Caco-2 (cell line): ENCODE measurements around the gene IL33. TPM values are rescaled to one million over a fixed set of nuclear protein-coding genes. Genes with fewer than 3 reads are reported as not detected.

Experiments
- BruUV-seq: library from RNA; stranded (reverse); fragments of 400-500 nt; replicated peaks from 2 replicates; lab custom pipeline; 2021; lab: Mats Ljungman, UMichigan
- CTCF ChIA-PET: fragments of 300-600 bp; sonication (Branson Sonifier 250); formaldehyde crosslinking; loops from one replicate; lab custom pipeline; 2022; ENCODE audit warnings: antibody characterized with exemption; lab: Charles Lee
- POLR2A ChIA-PET: fragments of 300-600 bp; sonication (Branson Sonifier 250); formaldehyde crosslinking; loops from one replicate; lab custom pipeline; 2022; ENCODE audit warnings: antibody characterized with exemption; lab: Charles Lee
- DNase-seq, 2 experiments: peaks; one replicate each; pipeline versions ENCODE4 v3.0.0 to v3.0.0-alpha.2; 2020 to 2022
- H3K27me3 ChIP-seq: replicated peaks from 2 replicates; pipeline ENCODE4 v1.6.0; 2011; ENCODE audit warnings: low read length; ENCODE audit not compliant: control insufficient read depth, insufficient read depth
- H3K36me3 ChIP-seq: 2 replicates; pipeline ENCODE4 v1.5.1; 2011; ENCODE audit warnings: low read length; ENCODE audit not compliant: control insufficient read depth, insufficient read depth
- H3K4me1 ChIP-seq: fragments of 250-450 bp; sonication (Bioruptor Pico); 2 replicates; pipeline ENCODE4 v1.5.1; 2020; ENCODE audit warnings: mild to moderate bottlenecking
- H3K4me3 ChIP-seq: 2 replicates; pipeline ENCODE4 v1.5.1; 2011; ENCODE audit warnings: low read depth, mild to moderate bottlenecking, control low read depth, low read length
- H3K9me3 ChIP-seq: fragments of 250-450 bp; sonication (Bioruptor Pico); 2 replicates; pipeline ENCODE4 v1.5.1; 2020; ENCODE audit warnings: mild to moderate bottlenecking, moderate library complexity
- H3K27ac Mint-ChIP-seq: one replicate; pipeline ENCODE4 v1.8.0; 2022; ENCODE audit warnings: mixed read lengths; ENCODE audit not compliant: unreplicated experiment
- H3K27me3 Mint-ChIP-seq: one replicate; pipeline ENCODE4 v1.8.0; 2022; ENCODE audit warnings: mixed read lengths; ENCODE audit not compliant: insufficient read depth, unreplicated experiment
- H3K36me3 Mint-ChIP-seq: one replicate; pipeline ENCODE4 v1.8.0; 2022; ENCODE audit warnings: mild to moderate bottlenecking, mixed read lengths; ENCODE audit not compliant: insufficient read depth, unreplicated experiment
- H3K4me1 Mint-ChIP-seq: one replicate; pipeline ENCODE4 v1.8.0; 2022; ENCODE audit warnings: low read depth, mixed read lengths; ENCODE audit not compliant: unreplicated experiment
- H3K4me3 Mint-ChIP-seq: one replicate; pipeline ENCODE4 v1.8.0; 2022; ENCODE audit warnings: mild to moderate bottlenecking, moderate library complexity, mixed read lengths; ENCODE audit not compliant: unreplicated experiment
- H3K9me3 Mint-ChIP-seq: one replicate; pipeline ENCODE4 v1.8.0; 2022; ENCODE audit warnings: mixed read lengths; ENCODE audit not compliant: unreplicated experiment
- CTCF ChIP-seq, 2 experiments: fragments of 200-600 bp in 1 of 2; IDR thresholded peaks; 1 replicate in 1 of 2; 2 replicates in 1 of 2; pipeline versions ENCODE4 v1.5.1 to v1.8.0; 2011 to 2022; ENCODE audit warnings: antibody characterized with exemption in 1 of 2, control low read depth in 1 of 2, inconsistent platforms in 1 of 2, low read depth in 1 of 2, low read length in 1 of 2, mild to moderate bottlenecking in 1 of 2, moderate library complexity in 1 of 2; ENCODE audit not compliant: insufficient read depth in 1 of 2, severe bottlenecking in 1 of 2, unreplicated experiment in 1 of 2
- intact Hi-C: fragments of 100-400 bp; cut with micrococcal nuclease; formaldehyde crosslinking; loops from one replicate; pipeline ENCODE4 v1.10.0; 2022; ENCODE audit not compliant: unreplicated experiment
- total RNA-seq: library from RNA; stranded (reverse); gene quantifications from 2 replicates; pipeline ENCODE4 v1.2.3, GENCODE V29; 2022

IL33 gene
- total RNA-seq, 1 experiment from 2014 or later, result not detected

GRCh38 chr9:6247266-6247665 lies 31.7 kb downstream of the IL33 start:
- H3K27me3 Mint-ChIP-seq, result no peaks in the 10 kb centered on the region
- ChIA-PET CTCF (no interaction called here), POLR2A (no interaction called here)
- Histone ChIP-seq H3K4me1 (no peaks in the 10 kb centered on the region), H3K36me3 (no peaks in the 10 kb centered on the region), H3K4me3 (no peak overlapping the region), H3K27me3 (no peaks in the 10 kb centered on the region), H3K9me3 (no peaks in the 10 kb centered on the region)
- peaks cover 9% of the 10 kb centered on the region for H3K9me3 Mint-ChIP-seq
- no peak for DNase-seq
- no peak overlapping the region for H3K27ac Mint-ChIP-seq
- intact Hi-C loops, result no loop called here
- no peak overlapping the region for H3K4me3 Mint-ChIP-seq
- no peaks in the 10 kb centered on the region for H3K4me1 Mint-ChIP-seq
- TF ChIP-seq CTCF (IDR thresholded peaks at IDR 0.05; ENCODE audit: insufficient read depth in 1 of 2, low read depth in 1 of 2, low read length in 1 of 2, severe bottlenecking in 1 of 2, unreplicated experiment in 1 of 2), result no peak
- no peaks in the 10 kb centered on the region for H3K36me3 Mint-ChIP-seq
- no TSS peak for BruUV-seq

GRCh38 chr9:6268826-6269397 lies 53.3 kb downstream of the IL33 start:
- no peak for TF ChIP-seq CTCF (IDR thresholded peaks at IDR 0.05; ENCODE audit: insufficient read depth in 1 of 2, low read depth in 1 of 2, low read length in 1 of 2, severe bottlenecking in 1 of 2, unreplicated experiment in 1 of 2)
- Mint-ChIP-seq H3K4me3 (no peak overlapping the region), H3K36me3 (no peaks in the 10 kb centered on the region), H3K27ac (no peak overlapping the region), H3K4me1 (peaks cover 4% of the 10 kb centered on the region), H3K9me3 (no peaks in the 10 kb centered on the region), H3K27me3 (no peaks in the 10 kb centered on the region)
- ChIA-PET POLR2A (no interaction called here), CTCF (interaction anchor here (1.0 kb wide), 1 partner anchor 37 kb away, joined by 3 read pairs; no protein-coding TSS in a partner anchor)
- H3K4me1 ChIP-seq, result peaks cover 5% of the 10 kb centered on the region
- no peaks in the 10 kb centered on the region for H3K36me3 ChIP-seq
- DNase-seq, result no peak
- no peaks in the 10 kb centered on the region for H3K27me3 ChIP-seq
- intact Hi-C loops, result no loop called here
- 0 out of 2 replicates have a peak, but pooled peaks cover 4% of the 10 kb centered on the region for H3K9me3 ChIP-seq
- BruUV-seq, result no TSS peak
- H3K4me3 ChIP-seq, result no peak overlapping the region

- POLR2A ChIA-PET, result no interaction called here
- Mint-ChIP-seq H3K9me3 (no peaks in the 10 kb centered on the region), H3K36me3 (no peaks in the 10 kb centered on the region), H3K4me3 (no peak overlapping the region), H3K27ac (no peak overlapping the region), H3K4me1 (peaks cover 4% of the 10 kb centered on the region), H3K27me3 (no peaks in the 10 kb centered on the region)
- Histone ChIP-seq H3K4me3 (no peak overlapping the region), H3K9me3 (0 out of 2 replicates have a peak, but pooled peaks cover 3% of the 10 kb centered on the region), H3K27me3 (no peaks in the 10 kb centered on the region), H3K4me1 (peaks cover 5% of the 10 kb centered on the region), H3K36me3 (no peaks in the 10 kb centered on the region)
- BruUV-seq, result no TSS peak
- intact Hi-C loops, result no loop called here
- CTCF ChIA-PET, result no interaction called here
- DNase-seq, result no peak
- no peak for TF ChIP-seq CTCF (IDR thresholded peaks at IDR 0.05; ENCODE audit: insufficient read depth in 1 of 2, low read depth in 1 of 2, low read length in 1 of 2, severe bottlenecking in 1 of 2, unreplicated experiment in 1 of 2)
Observed at GRCh38 chr9:6270896-6271295, 55.3 kb downstream of the IL33 start.
